ENCODE results near the gene TSFM. TPM values are rescaled to one million over a fixed set of nuclear protein-coding genes. Genes with fewer than 3 reads are reported as not detected.
A peak's percentile ranks its signal among the peaks of the same experiment; 100 is the strongest.

TSFM gene
- total and polyA plus RNA-seq, 9 of the 15 experiments (the other 6 are each of a cell fraction or from before 2014, with no cell fraction given), result 44.6 to 198 (median 60.2) TPM

GRCh38 chr12:57809425-57809824 lies 26.8 kb downstream of the TSFM start:
- no peak for FAIRE-seq
- TF ChIP-seq POLR3A (IDR thresholded peaks at IDR 0.05; ENCODE audit: borderline replicate concordance, extremely low read depth, insufficient read depth, insufficient read length), result no peak
- Histone ChIP-seq H3K9ac (ENCODE audit: insufficient read depth in 1 of 2, low read depth in 2 of 2, low read length in 2 of 2) (no peak overlapping the region), H3K9me1 (ENCODE audit: control insufficient read depth, insufficient read depth, low read length) (peaks cover 3% of the 10 kb centered on the region), H3K4me1 (replicated peaks in 1 of 2; ENCODE audit: control insufficient read depth in 2 of 2, insufficient read depth in 2 of 2, low read length in 2 of 2) (peaks cover 5 to 10% of the 10 kb centered on the region in 2 experiments; a peak in 3 of 5 replicates), H3K9me3 (replicated peaks; ENCODE audit: control insufficient read depth, insufficient read depth, low read depth, low read length) (no peaks in the 10 kb centered on the region), H3K79me2 (ENCODE audit: control insufficient read depth, insufficient read depth, low read length) (no peaks in the 10 kb centered on the region), H3K4me2 (ENCODE audit: insufficient read depth, low read length) (no peak overlapping the region), H3K27me3 (ENCODE audit: control insufficient read depth in 2 of 2, insufficient read depth in 2 of 2, low read length in 2 of 2) (no peaks in the 10 kb centered on the region), H3K4me3 (no peak overlapping the region), H3K27ac (ENCODE audit: extremely low read depth, low read depth, low read length) (no peak overlapping the region), H3K36me3 (ENCODE audit: control insufficient read depth, insufficient read depth, low read length) (peaks cover 5% of the 10 kb centered on the region; the same call in 2 of the 3 replicates), H2AFZ (ENCODE audit: low read depth, low read length) (no peak overlapping the region), H4K20me1 (replicated peaks; ENCODE audit: control insufficient read depth, insufficient read depth, low read length) (no peaks in the 10 kb centered on the region)
- 42% methylated on average over 3 of the region's 3 CpGs for WGBS (ENCODE audit: insufficient coverage, low coverage, missing lambda C conversion rate)
- no TSS peak for BruUV-seq (replicated peaks)
- POLR2A ChIA-PET, result interaction anchor here (3.3 kb wide), 1 partner anchor 10 kb away, joined by 21 read pairs; no protein-coding TSS in a partner anchor
- no peak for ATAC-seq
- CTCF ChIA-PET (ENCODE audit: low intra/inter-chr PET ratio), result no interaction called here
- in situ Hi-C loops (cut with MboI), result no loop called here
- intact Hi-C loops (cut with micrococcal nuclease), result no loop called here
- no peak for DNase-seq (ENCODE audit: extremely low read depth in 1 of 4, low spot score in 3 of 4)

- H3K9me3 ChIP-seq (replicated peaks; ENCODE audit: control insufficient read depth, insufficient read depth, low read depth, low read length), result no peaks in the 10 kb centered on the region
- no peak overlapping the region for H3K9ac ChIP-seq (ENCODE audit: insufficient read depth in 1 of 2, low read depth in 2 of 2, low read length in 2 of 2)
- H3K36me3 ChIP-seq (ENCODE audit: control insufficient read depth, insufficient read depth, low read length), result peaks cover 5% of the 10 kb centered on the region; the same call in 2 of the 3 replicates
- H3K27ac ChIP-seq (ENCODE audit: extremely low read depth, low read depth, low read length), result no peak overlapping the region
- peaks cover 5 to 10% of the 10 kb centered on the region in 2 experiments; a peak in 3 of 5 replicates for H3K4me1 ChIP-seq (replicated peaks in 1 of 2; ENCODE audit: control insufficient read depth in 2 of 2, insufficient read depth in 2 of 2, low read length in 2 of 2)
- FAIRE-seq (peak; percentile 92), ATAC-seq (peak; percentile 75), DNase-seq (ENCODE audit: extremely low read depth in 1 of 4, low spot score in 3 of 4) (peak in 3 of 4 experiments; percentile 32 to 81 (median 39))
- no peaks in the 10 kb centered on the region for H3K79me2 ChIP-seq (ENCODE audit: control insufficient read depth, insufficient read depth, low read length)
- ChIA-PET CTCF (ENCODE audit: low intra/inter-chr PET ratio) (no interaction called here), POLR2A (interaction anchor here (0.5 to 3.3 kb wide), 7 partner anchors 9 to 271 kb away, joined by 3 to 21 read pairs (median 4); no protein-coding TSS in a partner anchor)
- peak overlapping the region; percentile 60; the same call in 1 of the 2 replicates for H2AFZ ChIP-seq (ENCODE audit: low read depth, low read length)
- H3K9me1 ChIP-seq (ENCODE audit: control insufficient read depth, insufficient read depth, low read length), result peaks cover 3% of the 10 kb centered on the region
- in situ Hi-C loops (cut with MboI), result no loop called here
- intact Hi-C loops (cut with micrococcal nuclease), result no loop called here
- no peak overlapping the region for H3K4me3 ChIP-seq
- 26% methylated on average over 5 of the region's 5 CpGs for WGBS (ENCODE audit: insufficient coverage, low coverage, missing lambda C conversion rate)
- H4K20me1 ChIP-seq (replicated peaks; ENCODE audit: control insufficient read depth, insufficient read depth, low read length), result no peaks in the 10 kb centered on the region
- no peaks in the 10 kb centered on the region for H3K27me3 ChIP-seq (ENCODE audit: control insufficient read depth in 2 of 2, insufficient read depth in 2 of 2, low read length in 2 of 2)
- BruUV-seq (replicated peaks), result no TSS peak
- H3K4me2 ChIP-seq (ENCODE audit: insufficient read depth, low read length), result no peak overlapping the region
- TF ChIP-seq DPF2 (IDR thresholded peaks at IDR 0.05), result 0 out of 2 replicates have a peak, but pooled peaks have one; percentile 24
- TF ChIP-seq SP2 (IDR thresholded peaks at IDR 0.05; ENCODE audit: extremely low read depth, low read depth, low read length, poor library complexity, severe bottlenecking), result no peak
- no peak for TF ChIP-seq RBM25 (IDR thresholded peaks at IDR 0.05; ENCODE audit: low read depth, low read length, severe bottlenecking)
- TF ChIP-seq RCOR1 (IDR thresholded peaks at IDR 0.05; ENCODE audit: borderline replicate concordance in 1 of 2, low read depth in 2 of 2, low read length in 2 of 2), result peak in 1 of 2 experiments; percentile 31; a peak in 1 of 4 replicates
- peak; percentile 60 for TF ChIP-seq ATF3 (IDR thresholded peaks at IDR 0.05)
- TF ChIP-seq ATF3 (CRISPR knock-in tag; conservative IDR thresholded peaks at IDR 0.05), result no peak
- 0 out of 2 replicates have a peak, but pooled peaks have one; percentile 22 for TF ChIP-seq EHMT2 (IDR thresholded peaks at IDR 0.05)
- peak; percentile 92 for TF ChIP-seq NFIC (IDR thresholded peaks at IDR 0.05)
- 0 out of 2 replicates have a peak, but pooled peaks have one; percentile 29 for TF ChIP-seq ZEB2 (IDR thresholded peaks at IDR 0.05)
- peak; percentile 69; the same call in 1 of the 2 replicates for TF ChIP-seq SPI1 (IDR thresholded peaks at IDR 0.05; ENCODE audit: borderline replicate concordance, low read depth, low read length)
- TF ChIP-seq TAF7 (tag; IDR thresholded peaks at IDR 0.05), result no peak
- TF ChIP-seq CTBP1 (IDR thresholded peaks at IDR 0.05; ENCODE audit: borderline replicate concordance), result peak; percentile 70
- no peak for TF ChIP-seq EP300 (IDR thresholded peaks at IDR 0.05; ENCODE audit: low read length)
- TF ChIP-seq SMARCE1 (IDR thresholded peaks at IDR 0.05), result peak; percentile 51; the same call in 1 of the 2 replicates
- peak; percentile 79 for TF ChIP-seq FOSL1 (tag; conservative IDR thresholded peaks at IDR 0.05)
Observed at GRCh38 chr12:57810450-57810849, 27.9 kb downstream of the TSFM start.

Data from K562 (cell line).